HEK293T (cell line): ENCODE results near the gene RGL1.

ENCODE experiments used
- ARNT ChIP-seq: fragments of 450-650 bp; IDR thresholded peaks from 2 replicates; pipeline ENCODE4 v1.6.1; 2017; ENCODE audit warnings: mild to moderate bottlenecking
- BHLHE40 ChIP-seq: fragments of 450-650 bp; IDR thresholded peaks from 2 replicates; pipeline ENCODE4 v1.6.1; 2016; ENCODE audit warnings: mild to moderate bottlenecking, moderate library complexity, borderline replicate concordance
- CTBP1 ChIP-seq: fragments of 450-650 bp; IDR thresholded peaks from 2 replicates; pipeline ENCODE4 v1.6.1; 2016; ENCODE audit warnings: borderline replicate concordance
- ELF4 ChIP-seq: fragments of 450-650 bp; IDR thresholded peaks from 2 replicates; pipeline ENCODE4 v1.6.1; 2017; ENCODE audit warnings: antibody characterized with exemption
- FOXA1 ChIP-seq: fragments of 450-650 bp; IDR thresholded peaks from 2 replicates; pipeline ENCODE4 v1.6.1; 2016; ENCODE audit warnings: mild to moderate bottlenecking
- FOXK2 ChIP-seq: fragments of 450-650 bp; IDR thresholded peaks from 2 replicates; pipeline ENCODE4 v1.6.1; 2016; ENCODE audit warnings: mild to moderate bottlenecking
- FOXM1 ChIP-seq: fragments of 450-650 bp; IDR thresholded peaks from 2 replicates; pipeline ENCODE4 v1.6.1; 2017; ENCODE audit warnings: mild to moderate bottlenecking, borderline replicate concordance
- LEF1 ChIP-seq: fragments of 450-650 bp; IDR thresholded peaks from 2 replicates; pipeline ENCODE4 v1.6.1; 2017; ENCODE audit warnings: mild to moderate bottlenecking, borderline replicate concordance
- NFRKB ChIP-seq: fragments of 450-650 bp; IDR thresholded peaks from 2 replicates; pipeline ENCODE4 v1.6.1; 2016; ENCODE audit warnings: mild to moderate bottlenecking, moderate library complexity
- SP1 ChIP-seq: fragments of 450-650 bp; IDR thresholded peaks from 2 replicates; pipeline ENCODE4 v1.6.1; 2017
- SUZ12 ChIP-seq: fragments of 450-650 bp; IDR thresholded peaks from 2 replicates; pipeline ENCODE4 v1.6.1; 2016; ENCODE audit warnings: mild to moderate bottlenecking
- ZNF384 ChIP-seq: fragments of 450-650 bp; IDR thresholded peaks from 2 replicates; pipeline ENCODE4 v1.6.1; 2016

DNA sequence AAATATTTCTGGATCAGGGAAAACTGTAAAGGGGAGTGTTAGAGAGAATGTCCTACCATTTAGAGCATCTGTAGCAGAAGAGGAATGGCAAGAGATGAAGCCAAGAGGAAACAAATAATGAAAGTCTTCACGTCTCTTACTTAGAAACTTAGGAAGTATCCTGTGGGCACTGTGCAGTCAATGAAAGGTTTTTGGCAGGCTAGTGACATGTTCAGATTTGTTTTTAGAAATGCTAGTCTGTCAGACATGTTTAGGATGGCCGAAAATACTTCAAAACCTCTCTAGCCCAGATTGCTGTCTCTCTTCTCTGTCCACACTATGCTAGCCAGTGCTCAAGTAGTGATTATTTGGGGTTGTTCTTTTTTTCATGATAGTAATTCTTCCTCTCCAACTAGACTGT is 48.6 kb upstream of the RGL1 start:
- TF ChIP-seq ELF4 (no peak), ZNF384 (no peak), ARNT (no peak), FOXA1 (no peak), BHLHE40 (no peak), SUZ12 (no peak), FOXM1 (no peak), NFRKB (no peak), SP1 (no peak), FOXK2 (no peak), CTBP1 (no peak), LEF1 (no peak)
